SU-DHL-6 (cell line): Measurements from ENCODE around the gene MYOG.

Experiments used
- EZH2phosphoT487 ChIP-seq: fragments of 200-600 bp; sonication (generic), shearing (Covaris generic); conservative IDR thresholded peaks from 2 replicates; pipeline ENCODE4 v1.6.1; 2018; ENCODE audit warnings: mild to moderate bottlenecking, antibody characterized with exemption, low read length, moderate library complexity, mixed read lengths
- TF ChIP-seq, protein P1 (sequence below): fragments of 200-600 bp; sonication (generic); IDR thresholded peaks from one replicate; pipeline ENCODE4 v1.5.1; 2017; ENCODE audit warnings: antibody characterized with exemption, mild to moderate bottlenecking, low read length, moderate library complexity; ENCODE audit not compliant: insufficient read depth, poor library complexity, severe bottlenecking

DNA sequence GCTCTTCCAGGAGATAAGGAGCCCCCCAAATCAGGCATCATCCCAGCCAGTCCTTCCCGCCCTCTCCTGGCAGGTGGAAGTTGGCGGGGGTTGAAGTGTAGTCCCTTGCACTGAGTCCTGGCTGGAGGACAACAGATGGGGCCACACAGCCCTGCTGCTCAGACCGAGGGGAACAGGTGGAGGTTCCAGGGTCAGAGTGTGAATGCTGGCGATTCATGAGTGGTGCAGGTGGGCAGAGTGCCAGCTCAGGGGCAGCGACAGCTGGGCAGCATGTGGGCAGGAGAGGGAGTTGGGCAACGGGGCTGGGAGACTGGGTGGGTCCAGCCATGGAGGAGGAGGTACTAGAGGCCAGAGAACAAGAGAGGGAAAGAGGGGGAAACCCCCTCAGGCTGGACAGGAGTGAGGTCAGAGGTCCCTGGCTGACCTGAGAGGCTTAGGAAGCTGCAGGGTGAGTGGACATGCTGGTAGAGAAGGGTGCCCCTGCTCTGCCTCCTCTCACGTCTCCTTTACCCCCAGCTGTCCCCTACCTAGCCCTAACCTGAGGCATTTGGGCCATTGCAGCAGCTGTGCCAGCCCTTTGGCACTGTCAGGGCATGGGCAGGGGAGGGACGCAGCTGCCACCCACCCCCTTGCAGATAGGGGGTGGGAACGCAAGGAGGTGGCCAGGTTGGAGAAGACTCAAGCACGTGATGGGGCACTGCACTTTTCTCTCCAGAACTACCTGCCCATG is 30.4 kb upstream of the MYOG start:
- TF ChIP-seq, protein P1, sequence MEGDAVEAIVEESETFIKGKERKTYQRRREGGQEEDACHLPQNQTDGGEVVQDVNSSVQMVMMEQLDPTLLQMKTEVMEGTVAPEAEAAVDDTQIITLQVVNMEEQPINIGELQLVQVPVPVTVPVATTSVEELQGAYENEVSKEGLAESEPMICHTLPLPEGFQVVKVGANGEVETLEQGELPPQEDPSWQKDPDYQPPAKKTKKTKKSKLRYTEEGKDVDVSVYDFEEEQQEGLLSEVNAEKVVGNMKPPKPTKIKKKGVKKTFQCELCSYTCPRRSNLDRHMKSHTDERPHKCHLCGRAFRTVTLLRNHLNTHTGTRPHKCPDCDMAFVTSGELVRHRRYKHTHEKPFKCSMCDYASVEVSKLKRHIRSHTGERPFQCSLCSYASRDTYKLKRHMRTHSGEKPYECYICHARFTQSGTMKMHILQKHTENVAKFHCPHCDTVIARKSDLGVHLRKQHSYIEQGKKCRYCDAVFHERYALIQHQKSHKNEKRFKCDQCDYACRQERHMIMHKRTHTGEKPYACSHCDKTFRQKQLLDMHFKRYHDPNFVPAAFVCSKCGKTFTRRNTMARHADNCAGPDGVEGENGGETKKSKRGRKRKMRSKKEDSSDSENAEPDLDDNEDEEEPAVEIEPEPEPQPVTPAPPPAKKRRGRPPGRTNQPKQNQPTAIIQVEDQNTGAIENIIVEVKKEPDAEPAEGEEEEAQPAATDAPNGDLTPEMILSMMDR, result no peak
- TF ChIP-seq EZH2phosphoT487, result no peak
